K562 (cell line): ENCODE results near the gene NHS. TPM values are rescaled to one million over a fixed set of nuclear protein-coding genes. Genes with fewer than 3 reads are reported as not detected.

Experiments used
- ATAC-seq: fragments of 200-7000 bp; cut with Tn5 transposase; 3 replicates; pipeline ENCODE4 v1.9.1; 2020; ENCODE audit warnings: moderate library complexity
- BruUV-seq: library from RNA; stranded (reverse); fragments of 400-500 nt; replicated peaks from 2 replicates; lab custom pipeline; 2021; lab: Mats Ljungman, UMichigan
- CTCF ChIA-PET: fragments of 300-600 bp; formaldehyde crosslinking; extraction: SDS; loops from one replicate; lab custom pipeline; 2021; ENCODE audit warnings: low intra/inter-chr PET ratio; lab: Yijun Ruan, JAX
- POLR2A ChIA-PET: fragments of 300-600, 350-650 bp; sonication (Branson Sonifier 250); formaldehyde crosslinking; extraction: SDS; loops from one replicate; lab custom pipeline; 2021; ENCODE audit warnings: antibody characterized with exemption, inconsistent platforms; lab: Yijun Ruan, JAX
- DNase-seq, 4 experiments: peaks; one replicate each; pipeline versions ENCODE4 v3.0.0 to v3.0.0-alpha.2; 2011 to 2018; ENCODE audit warnings: low spot score in 3 of 4, mixed read lengths in 3 of 4; ENCODE audit errors: extremely low read depth in 1 of 4
- FAIRE-seq: peaks from 2 replicates; lab custom pipeline; 2011; peaks lifted over from hg19 to GRCh38; lab: Jason Lieb, UNC
- H2AFZ ChIP-seq: 2 replicates; pipeline ENCODE4 v1.6.0; 2011; ENCODE audit warnings: low read depth, low read length, control low read depth, inconsistent platforms
- H3K27ac ChIP-seq: fragments of 200-600 bp; 3 replicates; pipeline ENCODE4 v1.8.0; 2011; ENCODE audit warnings: low read depth, mild to moderate bottlenecking, control low read depth, inconsistent platforms, low read length, moderate library complexity, mixed read lengths; ENCODE audit errors: extremely low read depth
- H3K27me3 ChIP-seq, 2 experiments: fragments of 300-600 bp in 1 of 2; 2 replicates in 1 of 2; 3 replicates in 1 of 2; pipeline versions ENCODE4 v1.6.0 to v1.8.0; 2011; ENCODE audit warnings: inconsistent platforms in 2 of 2, low read length in 2 of 2, mild to moderate bottlenecking in 1 of 2, mixed read lengths in 1 of 2, moderate library complexity in 1 of 2; ENCODE audit not compliant: control insufficient read depth in 2 of 2, insufficient read depth in 2 of 2
- H3K36me3 ChIP-seq: fragments of 300-600 bp; 3 replicates; pipeline ENCODE4 v1.8.0; 2011; ENCODE audit warnings: mild to moderate bottlenecking, low read length, inconsistent platforms; ENCODE audit not compliant: control insufficient read depth, insufficient read depth
- H3K4me1 ChIP-seq, 2 experiments: fragments of 200-600 bp in 1 of 2; replicated peaks in 1 of 2; 2 replicates in 1 of 2; 3 replicates in 1 of 2; pipeline versions ENCODE4 v1.5.1 to v1.8.0; 2011; ENCODE audit warnings: inconsistent platforms in 2 of 2, low read length in 2 of 2, mild to moderate bottlenecking in 1 of 2, mixed read lengths in 1 of 2, moderate library complexity in 1 of 2; ENCODE audit not compliant: control insufficient read depth in 2 of 2, insufficient read depth in 2 of 2
- H3K4me2 ChIP-seq: 2 replicates; pipeline ENCODE4 v1.6.1; 2011; ENCODE audit warnings: low read length, control low read depth, inconsistent platforms, mixed read lengths; ENCODE audit not compliant: insufficient read depth
- H3K4me3 ChIP-seq: fragments of 200-600 bp; sonication (generic), shearing (Covaris generic); 2 replicates; pipeline ENCODE4 v1.5.1; 2016; ENCODE audit warnings: control low read depth, inconsistent platforms
- H3K79me2 ChIP-seq: fragments of 200-600 bp; 3 replicates; pipeline ENCODE4 v1.8.0; 2011; ENCODE audit warnings: low read length, inconsistent platforms; ENCODE audit not compliant: control insufficient read depth, insufficient read depth
- H3K9ac ChIP-seq, 2 experiments: 2 replicates each; pipeline versions ENCODE4 v1.6.0 to v1.6.1; 2011; ENCODE audit warnings: low read depth in 2 of 2, low read length in 2 of 2, control low read depth in 1 of 2, inconsistent platforms in 1 of 2, mild to moderate bottlenecking in 1 of 2, mixed read lengths in 1 of 2; ENCODE audit not compliant: insufficient read depth in 1 of 2
- H3K9me1 ChIP-seq: one replicate; pipeline ENCODE4 v1.6.0; 2011; ENCODE audit warnings: inconsistent platforms, mild to moderate bottlenecking, low read length, moderate library complexity; ENCODE audit not compliant: control insufficient read depth, insufficient read depth
- H3K9me3 ChIP-seq: replicated peaks from 2 replicates; pipeline ENCODE4 v1.5.1; 2011; ENCODE audit warnings: low read depth, low read length, inconsistent platforms; ENCODE audit not compliant: control insufficient read depth, insufficient read depth
- H4K20me1 ChIP-seq: replicated peaks from 2 replicates; pipeline ENCODE4 v1.6.1; 2011; ENCODE audit warnings: low read length, inconsistent platforms, mixed read lengths; ENCODE audit not compliant: control insufficient read depth, insufficient read depth
- EWSR1 ChIP-seq: fragments of 450-650 bp; IDR thresholded peaks from 2 replicates; pipeline ENCODE4 v1.6.1; 2018; ENCODE audit warnings: borderline replicate concordance, mild to moderate bottlenecking, low read depth, moderate library complexity; ENCODE audit not compliant: partially characterized antibody
- SMAD1 ChIP-seq: fragments of 150-350 bp; IDR thresholded peaks from 2 replicates; pipeline ENCODE4 v1.6.1; 2014; ENCODE audit warnings: low read length, low read depth; ENCODE audit not compliant: partially characterized antibody
- WGBS: fragments of 100-300 bp; shearing (Covaris generic); methylation state at CpG from one replicate; pipeline ENCODE4 v1.1.6; 2016; ENCODE audit warnings: low coverage, mixed read lengths; ENCODE audit not compliant: insufficient coverage; ENCODE audit errors: missing lambda C conversion rate; 5-methylcytosine and 5-hydroxymethylcytosine counted together
- in situ Hi-C: fragments of 300-500 bp; cut with MboI; formaldehyde crosslinking; loops from 4 replicates; pipeline ENCODE4 v1.15.0; 2018; ENCODE audit warnings: inconsistent platforms, mixed read lengths
- intact Hi-C: fragments of 100-400 bp; cut with micrococcal nuclease; formaldehyde crosslinking; loops from 2 replicates; pipeline ENCODE4 v1.14.2; 2022
- polyA plus RNA-seq, 8 experiments: library from polyadenylated mRNA; depleted of rRNA in 4 of 8; stranded (reverse) in 5 of 8; unstranded in 3 of 8; fragments of >200 nt; fragmentation: Nextera tagmentation in 2 of 8; fragmentation: Illumina TruSeq in 1 of 8; extraction: Ambion mirVana in 2 of 8; extraction: Trizol in 1 of 8; gene quantifications; 2 replicates each; pipeline versions ENCODE4 v1.2.1 to v1.2.3, GENCODE V29; 2011 to 2014; ENCODE audit warnings: inconsistent platforms in 1 of 8, missing spikeins in 1 of 8
- total RNA-seq, 7 experiments: library from RNA; depleted of rRNA in 6 of 7; stranded (reverse); fragments of >200 nt in 6 of 7; fragmentation: Illumina TruSeq in 2 of 7; extraction: Trizol in 2 of 7; gene quantifications; 2 replicates each; pipeline versions ENCODE4 v1.2.1 to v1.2.3, GENCODE V29; 2011 to 2021; ENCODE audit warnings: low replicate concordance in 1 of 7
- TF ChIP-seq, protein P1 (sequence below), 3 experiments: fragments of 200-800 bp in 1 of 3; fragments of 250-450 bp in 1 of 3; fragments of 450-650 bp in 1 of 3; sonication (Bioruptor Pico) in 1 of 3; sonication (Bioruptor generic) in 1 of 3; formaldehyde crosslinking in 1 of 3; IDR thresholded peaks; 2 replicates each; pipeline versions ENCODE4 v1.6.1 to v1.8.0; 2016 to 2022; ENCODE audit warnings: mild to moderate bottlenecking in 2 of 3, missing genetic modification characterization in 2 of 3, missing compliant biosample characterization in 1 of 3, moderate library complexity in 1 of 3
- TF ChIP-seq, protein P2 (sequence below), 2 experiments: fragments of 250-450 bp in 1 of 2; fragments of 450-650 bp in 1 of 2; sonication (Bioruptor Pico) in 1 of 2; IDR thresholded peaks; 2 replicates each; pipeline versions ENCODE4 v1.6.1 to v1.8.0; 2016 to 2021; ENCODE audit warnings: mild to moderate bottlenecking in 2 of 2, moderate library complexity in 2 of 2, missing compliant biosample characterization in 1 of 2, missing genetic modification characterization in 1 of 2

Gene NHS
- total and polyA plus RNA-seq, 9 of the 15 experiments (the other 6 are each of a cell fraction or from before 2014, with no cell fraction given) = 0.02 TPM; not detected in 8

DNA sequence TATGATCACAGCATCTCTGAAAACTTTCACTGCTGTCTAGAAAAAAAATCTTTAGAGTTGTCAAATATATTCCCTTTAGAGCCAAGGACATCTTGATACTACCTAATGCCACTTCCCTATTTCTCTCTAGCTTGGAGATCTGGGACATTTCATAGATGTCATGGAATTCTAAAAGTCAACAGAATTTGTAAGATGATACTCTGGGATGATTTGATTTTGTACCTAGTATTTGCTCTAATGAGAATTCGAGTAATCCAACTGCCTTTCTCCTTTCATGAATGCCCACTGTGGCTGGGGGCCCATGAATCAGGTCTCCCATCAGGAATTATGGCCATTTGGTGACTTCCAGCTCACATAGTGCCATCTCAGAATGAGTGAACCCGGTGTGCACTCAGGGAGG is 73.2 kb downstream of the NHS start:
- no peak overlapping the region for H3K4me2 ChIP-seq
- H3K79me2 ChIP-seq = no peaks in the 10 kb centered on the region
- no peaks in the 10 kb centered on the region for H4K20me1 ChIP-seq
- FAIRE-seq = no peak
- H2AFZ ChIP-seq = no peak overlapping the region
- no peaks in the 10 kb centered on the region for H3K9me1 ChIP-seq
- no peak overlapping the region for H3K27ac ChIP-seq
- in situ Hi-C loops = no loop called here
- H3K9ac ChIP-seq = no peak overlapping the region
- CTCF ChIA-PET = no interaction called here
- no peaks in the 10 kb centered on the region for H3K36me3 ChIP-seq
- no peaks in the 10 kb centered on the region for H3K4me1 ChIP-seq
- no peak for ATAC-seq
- TF ChIP-seq SMAD1 = no peak
- TF ChIP-seq, protein P1, sequence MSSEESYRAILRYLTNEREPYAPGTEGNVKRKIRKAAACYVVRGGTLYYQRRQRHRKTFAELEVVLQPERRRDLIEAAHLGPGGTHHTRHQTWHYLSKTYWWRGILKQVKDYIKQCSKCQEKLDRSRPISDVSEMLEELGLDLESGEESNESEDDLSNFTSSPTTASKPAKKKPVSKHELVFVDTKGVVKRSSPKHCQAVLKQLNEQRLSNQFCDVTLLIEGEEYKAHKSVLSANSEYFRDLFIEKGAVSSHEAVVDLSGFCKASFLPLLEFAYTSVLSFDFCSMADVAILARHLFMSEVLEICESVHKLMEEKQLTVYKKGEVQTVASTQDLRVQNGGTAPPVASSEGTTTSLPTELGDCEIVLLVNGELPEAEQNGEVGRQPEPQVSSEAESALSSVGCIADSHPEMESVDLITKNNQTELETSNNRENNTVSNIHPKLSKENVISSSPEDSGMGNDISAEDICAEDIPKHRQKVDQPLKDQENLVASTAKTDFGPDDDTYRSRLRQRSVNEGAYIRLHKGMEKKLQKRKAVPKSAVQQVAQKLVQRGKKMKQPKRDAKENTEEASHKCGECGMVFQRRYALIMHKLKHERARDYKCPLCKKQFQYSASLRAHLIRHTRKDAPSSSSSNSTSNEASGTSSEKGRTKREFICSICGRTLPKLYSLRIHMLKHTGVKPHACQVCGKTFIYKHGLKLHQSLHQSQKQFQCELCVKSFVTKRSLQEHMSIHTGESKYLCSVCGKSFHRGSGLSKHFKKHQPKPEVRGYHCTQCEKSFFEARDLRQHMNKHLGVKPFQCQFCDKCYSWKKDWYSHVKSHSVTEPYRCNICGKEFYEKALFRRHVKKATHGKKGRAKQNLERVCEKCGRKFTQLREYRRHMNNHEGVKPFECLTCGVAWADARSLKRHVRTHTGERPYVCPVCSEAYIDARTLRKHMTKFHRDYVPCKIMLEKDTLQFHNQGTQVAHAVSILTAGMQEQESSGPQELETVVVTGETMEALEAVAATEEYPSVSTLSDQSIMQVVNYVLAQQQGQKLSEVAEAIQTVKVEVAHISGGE (CRISPR knock-in tag; IDR thresholded peaks at IDR 0.05) = no peak
- TF ChIP-seq, protein P2, sequence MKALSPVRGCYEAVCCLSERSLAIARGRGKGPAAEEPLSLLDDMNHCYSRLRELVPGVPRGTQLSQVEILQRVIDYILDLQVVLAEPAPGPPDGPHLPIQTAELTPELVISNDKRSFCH (CRISPR knock-in tag; IDR thresholded peaks at IDR 0.05) = no peak
- TF ChIP-seq, protein P2 (tag; IDR thresholded peaks at IDR 0.05) = no peak
- TF ChIP-seq EWSR1 = no peak
- intact Hi-C loops = no loop called here
- no peaks in the 10 kb centered on the region for H3K9me3 ChIP-seq
- H3K27me3 ChIP-seq = no peaks in the 10 kb centered on the region
- no peak overlapping the region for H3K4me3 ChIP-seq
- POLR2A ChIA-PET = interaction anchor here (0.8 kb wide), 1 partner anchor 181 kb away, joined by 3 read pairs; no protein-coding TSS in a partner anchor
- DNase-seq = no peak
- WGBS = 0% methylated on average over 2 of the region's 2 CpGs
- BruUV-seq = no TSS peak
